Fibroblast of the aortic adventitia (primary cell): Measurements from ENCODE around the gene SNAP47. TPM values are rescaled to one million over a fixed set of nuclear protein-coding genes. Genes with fewer than 3 reads are reported as not detected.
A peak's percentile ranks its signal among the peaks of the same experiment; 100 is the strongest.

Experiments used
- DNase-seq: peaks from one replicate; pipeline ENCODE4 v3.0.0-alpha.2; 2010; ENCODE audit warnings: low read depth
- H3K4me3 ChIP-seq: 2 replicates; pipeline ENCODE4 v1.5.1; 2011; ENCODE audit warnings: low read depth, mild to moderate bottlenecking, control low read depth, low read length, moderate library complexity
- total RNA-seq: library from RNA; depleted of rRNA; stranded (reverse); fragments of >200 nt; gene quantifications from 2 replicates; pipeline ENCODE4 v1.2.3, GENCODE V29; 2012; ENCODE audit warnings: low replicate concordance
- TF ChIP-seq, protein P1 (sequence below): IDR thresholded peaks from 2 replicates; pipeline ENCODE4 v1.5.1; 2011; ENCODE audit warnings: mild to moderate bottlenecking, low read length, control low read depth, inconsistent platforms; ENCODE audit not compliant: insufficient read depth

The SNAP47 gene
- total RNA-seq, 1 donor, result 35.9 TPM

DNA sequence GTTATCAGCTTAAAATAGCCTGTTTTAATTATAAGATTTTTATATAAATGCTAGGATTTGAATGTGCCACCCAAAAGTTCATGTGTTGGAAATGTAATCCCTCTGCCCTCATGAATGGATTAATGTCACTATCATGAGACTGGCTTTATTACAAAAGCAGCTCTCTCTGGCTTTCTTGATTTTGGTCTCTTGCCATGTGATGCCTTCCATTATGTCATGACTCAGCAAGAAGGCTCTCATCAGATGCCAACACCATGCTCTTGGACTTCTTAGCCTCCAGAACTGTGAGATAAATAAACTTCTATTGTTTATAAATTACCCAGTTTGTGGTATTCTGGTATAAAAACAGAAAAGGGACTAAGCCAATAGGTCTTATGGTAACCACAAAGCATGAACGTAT lies 73.3 kb downstream of the SNAP47 start:
- TF ChIP-seq, protein P1, sequence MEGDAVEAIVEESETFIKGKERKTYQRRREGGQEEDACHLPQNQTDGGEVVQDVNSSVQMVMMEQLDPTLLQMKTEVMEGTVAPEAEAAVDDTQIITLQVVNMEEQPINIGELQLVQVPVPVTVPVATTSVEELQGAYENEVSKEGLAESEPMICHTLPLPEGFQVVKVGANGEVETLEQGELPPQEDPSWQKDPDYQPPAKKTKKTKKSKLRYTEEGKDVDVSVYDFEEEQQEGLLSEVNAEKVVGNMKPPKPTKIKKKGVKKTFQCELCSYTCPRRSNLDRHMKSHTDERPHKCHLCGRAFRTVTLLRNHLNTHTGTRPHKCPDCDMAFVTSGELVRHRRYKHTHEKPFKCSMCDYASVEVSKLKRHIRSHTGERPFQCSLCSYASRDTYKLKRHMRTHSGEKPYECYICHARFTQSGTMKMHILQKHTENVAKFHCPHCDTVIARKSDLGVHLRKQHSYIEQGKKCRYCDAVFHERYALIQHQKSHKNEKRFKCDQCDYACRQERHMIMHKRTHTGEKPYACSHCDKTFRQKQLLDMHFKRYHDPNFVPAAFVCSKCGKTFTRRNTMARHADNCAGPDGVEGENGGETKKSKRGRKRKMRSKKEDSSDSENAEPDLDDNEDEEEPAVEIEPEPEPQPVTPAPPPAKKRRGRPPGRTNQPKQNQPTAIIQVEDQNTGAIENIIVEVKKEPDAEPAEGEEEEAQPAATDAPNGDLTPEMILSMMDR, result no peak
- no peak overlapping the region for H3K4me3 ChIP-seq
- DNase-seq, result peak; percentile 34

DNA sequence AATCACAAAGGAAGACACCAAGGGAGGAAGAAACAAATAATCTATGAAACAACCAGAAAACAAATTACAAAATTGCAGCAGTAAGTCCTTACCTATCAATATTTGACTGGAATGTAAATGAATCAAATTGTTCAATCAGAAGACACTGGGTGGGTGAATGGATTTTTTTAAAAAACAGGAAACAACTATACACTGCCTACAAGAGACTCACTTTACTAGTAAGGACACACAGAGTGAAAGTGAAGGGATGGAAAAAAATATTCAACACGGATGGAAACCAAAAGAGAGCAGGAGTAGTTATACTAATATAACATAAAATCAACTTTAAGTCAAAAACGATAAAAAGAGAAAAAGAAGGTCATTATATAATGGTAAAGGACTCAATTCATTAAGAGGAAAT lies 73.8 kb downstream of the SNAP47 start:
- TF ChIP-seq, protein P1, result no peak
- no peak overlapping the region for H3K4me3 ChIP-seq
- no peak for DNase-seq

DNA sequence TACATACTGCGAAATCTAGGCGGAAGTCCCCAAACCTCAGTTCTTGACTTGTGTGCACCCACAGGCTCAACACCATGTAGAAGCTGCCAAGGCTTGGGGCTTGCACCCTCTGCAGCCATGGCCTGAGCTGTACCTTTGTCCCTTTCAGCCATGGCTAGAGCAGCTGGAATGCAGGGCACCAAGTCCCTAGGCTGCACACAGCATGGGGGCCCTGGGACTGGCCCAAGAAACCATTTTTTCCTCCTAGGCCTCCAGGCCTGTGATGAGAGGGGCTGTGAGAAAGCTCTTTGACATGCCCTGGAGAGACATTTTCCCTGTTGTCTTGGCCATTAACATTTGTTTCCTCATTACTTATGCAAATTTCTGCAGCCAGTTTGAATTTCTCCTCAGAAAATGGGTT lies 78.7 kb downstream of the SNAP47 start:
- no peak for DNase-seq
- TF ChIP-seq, protein P1, result no peak
- H3K4me3 ChIP-seq, result no peak overlapping the region

DNA sequence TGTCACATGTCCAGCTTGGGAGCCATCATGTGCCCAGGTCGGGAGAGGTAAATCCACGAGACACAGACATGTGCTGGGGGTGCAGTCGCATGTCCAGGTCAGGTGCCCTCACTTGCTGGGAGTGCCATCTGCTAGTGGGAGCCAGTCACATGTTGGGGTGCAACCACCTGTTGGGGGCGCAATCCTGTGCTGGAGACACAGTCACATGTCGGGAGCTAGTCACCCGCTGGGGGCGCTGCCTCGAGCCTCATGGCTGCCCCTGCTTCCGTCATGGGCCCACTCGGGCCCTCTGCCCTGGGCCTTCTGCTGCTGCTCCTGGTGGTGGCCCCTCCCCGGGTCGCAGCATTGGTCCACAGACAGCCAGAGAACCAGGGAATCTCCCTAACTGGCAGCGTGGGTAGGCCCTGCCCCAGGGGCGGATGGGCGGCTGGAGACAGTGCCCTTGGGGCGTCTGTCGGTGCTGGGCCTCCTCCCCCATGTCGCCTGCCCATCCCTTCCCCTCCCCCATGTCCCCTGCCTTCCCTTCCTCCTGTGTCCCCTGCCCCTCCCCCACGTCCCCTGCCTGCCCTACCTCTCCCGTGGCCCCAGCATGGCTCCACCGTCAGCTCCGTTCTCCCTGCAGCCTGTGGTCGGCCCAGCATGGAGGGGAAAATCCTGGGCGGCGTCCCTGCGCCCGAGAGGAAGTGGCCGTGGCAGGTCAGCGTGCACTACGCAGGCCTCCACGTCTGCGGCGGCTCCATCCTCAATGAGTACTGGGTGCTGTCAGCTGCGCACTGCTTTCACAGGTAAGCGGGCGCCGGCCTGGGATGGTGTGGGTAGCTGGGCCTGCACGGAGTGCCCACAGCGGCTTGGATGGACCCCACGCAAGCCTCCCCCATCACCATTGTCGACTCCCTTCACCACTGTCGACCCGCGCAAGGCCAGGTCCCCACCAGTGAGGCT lies 80.5 kb downstream of the SNAP47 start, which contains the start of gene PRSS38:
Gene PRSS38 (plus strand): TSS at position 208 of the 942 bp plus-strand sequence. CDS start 42 bp downstream, at position 250.
- no peak for DNase-seq
- TF ChIP-seq, protein P1, result no peak
- no peak within 1 kb of the TSS for H3K4me3 ChIP-seq

DNA sequence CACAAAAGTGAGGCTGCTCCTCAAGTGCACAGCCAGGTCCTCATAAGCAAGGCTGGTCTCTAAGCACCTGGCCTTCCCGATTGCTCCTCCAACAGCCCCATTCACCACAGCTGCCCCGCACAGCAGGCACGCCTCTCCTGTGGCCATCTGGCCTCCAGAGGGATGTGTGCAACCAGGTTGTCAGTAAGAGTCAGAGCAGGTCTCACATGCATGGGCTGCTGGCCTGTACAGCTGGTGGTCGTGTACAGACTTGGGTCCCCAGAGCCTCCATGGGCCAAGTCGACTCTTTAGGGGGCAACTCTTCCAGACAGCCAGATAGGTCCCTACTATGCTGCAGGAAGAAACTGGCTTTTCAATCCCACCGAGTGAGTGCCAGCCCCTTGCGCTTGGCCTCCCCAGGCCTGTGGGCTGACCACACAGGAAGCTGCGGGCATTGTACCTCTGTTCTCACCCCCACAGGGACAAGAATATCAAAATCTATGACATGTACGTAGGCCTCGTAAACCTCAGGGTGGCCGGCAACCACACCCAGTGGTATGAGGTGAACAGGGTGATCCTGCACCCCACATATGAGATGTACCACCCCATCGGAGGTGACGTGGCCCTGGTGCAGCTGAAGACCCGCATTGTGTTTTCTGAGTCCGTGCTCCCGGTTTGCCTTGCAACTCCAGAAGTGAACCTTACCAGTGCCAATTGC lies 81.7 kb downstream of the SNAP47 start:
- no peak overlapping the region for H3K4me3 ChIP-seq
- no peak for DNase-seq
- TF ChIP-seq, protein P1, result no peak

DNA sequence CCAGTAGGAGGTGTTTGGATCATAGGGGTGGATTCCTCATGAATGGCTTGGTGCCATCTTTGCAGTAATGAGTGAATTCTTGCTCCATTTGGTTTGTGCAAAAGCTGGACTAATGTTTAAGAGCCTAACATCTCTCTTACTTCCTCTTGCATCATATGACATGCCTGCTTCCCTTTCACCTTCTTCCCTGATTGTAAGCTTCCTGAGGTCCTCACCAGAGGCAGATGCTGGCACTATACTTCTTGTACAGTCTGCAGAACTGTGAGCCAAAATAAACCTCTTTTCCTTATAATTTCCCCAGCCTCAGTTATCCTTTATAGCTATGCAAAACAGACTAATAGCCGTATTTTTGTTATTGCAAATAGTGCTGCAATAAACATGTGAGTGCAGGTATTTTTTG lies 88.3 kb downstream of the SNAP47 start:
- no peak overlapping the region for H3K4me3 ChIP-seq
- TF ChIP-seq, protein P1, result no peak
- DNase-seq, result no peak
